H9 (cell line): ENCODE results near the gene JARID2. TPM values are rescaled to one million over a fixed set of nuclear protein-coding genes. Genes with fewer than 3 reads are reported as not detected.

Experiments
- DNase-seq: peaks from one replicate; pipeline ENCODE4 v3.0.0-alpha.2; 2017
- H2AFZ ChIP-seq: one replicate; pipeline ENCODE4 v1.6.1; 2013; ENCODE audit warnings: mild to moderate bottlenecking, low read length, control low read depth, moderate library complexity
- H2AK5ac ChIP-seq: 2 replicates; pipeline ENCODE4 v1.6.1; 2013; ENCODE audit warnings: low read length, control low read depth, mixed read lengths; ENCODE audit not compliant: insufficient read length
- H2BK120ac ChIP-seq: one replicate; pipeline ENCODE4 v1.6.1; 2013; ENCODE audit warnings: low read depth, mild to moderate bottlenecking, low read length, control low read depth, inconsistent platforms; ENCODE audit not compliant: poor library complexity, severe bottlenecking
- H2BK12ac ChIP-seq: 2 replicates; pipeline ENCODE4 v1.6.1; 2013; ENCODE audit warnings: low read length, control low read depth, mixed read lengths, low read depth; ENCODE audit not compliant: insufficient read length
- H2BK15ac ChIP-seq: 2 replicates; pipeline ENCODE4 v1.6.1; 2013; ENCODE audit warnings: low read depth, low read length, control low read depth
- H2BK20ac ChIP-seq: one replicate; pipeline ENCODE4 v1.6.1; 2013; ENCODE audit warnings: low read depth, mild to moderate bottlenecking, low read length, control low read depth, inconsistent platforms; ENCODE audit not compliant: poor library complexity, severe bottlenecking
- H2BK5ac ChIP-seq: 2 replicates; pipeline ENCODE4 v1.6.1; 2013; ENCODE audit warnings: low read length, control low read depth, mixed read lengths; ENCODE audit not compliant: insufficient read length
- H3K14ac ChIP-seq: 2 replicates; pipeline ENCODE4 v1.6.1; 2013; ENCODE audit warnings: low read length, control low read depth; ENCODE audit not compliant: insufficient read depth
- H3K18ac ChIP-seq: 2 replicates; pipeline ENCODE4 v1.6.1; 2013; ENCODE audit warnings: low read depth, mild to moderate bottlenecking, mixed read lengths, low read length, control low read depth; ENCODE audit not compliant: insufficient read length
- H3K23ac ChIP-seq: 2 replicates; pipeline ENCODE4 v1.6.1; 2013; ENCODE audit warnings: low read length, control low read depth, mixed read lengths, low read depth; ENCODE audit not compliant: insufficient read length
- H3K23me2 ChIP-seq: 2 replicates; pipeline ENCODE4 v1.6.1; 2013; ENCODE audit warnings: low read depth, mild to moderate bottlenecking, mixed read lengths, low read length, control low read depth; ENCODE audit not compliant: insufficient read length, poor library complexity, severe bottlenecking
- H3K27ac ChIP-seq: 2 replicates; pipeline ENCODE4 v1.5.1; 2013; ENCODE audit warnings: low read length, control low read depth, mixed read lengths, low read depth; ENCODE audit not compliant: insufficient read length
- H3K27me3 ChIP-seq: 2 replicates; pipeline ENCODE4 v1.6.1; 2013; ENCODE audit warnings: low read length, control low read depth, inconsistent platforms; ENCODE audit not compliant: insufficient read depth
- H3K4ac ChIP-seq: 2 replicates; pipeline ENCODE4 v1.6.1; 2013; ENCODE audit warnings: low read depth, mild to moderate bottlenecking, control low read depth, inconsistent platforms, low read length, moderate library complexity
- H3K4me1 ChIP-seq: 2 replicates; pipeline ENCODE4 v1.6.1; 2013; ENCODE audit warnings: low read length, control low read depth, inconsistent platforms; ENCODE audit not compliant: insufficient read depth
- H3K4me2 ChIP-seq: 2 replicates; pipeline ENCODE4 v1.6.1; 2013; ENCODE audit warnings: low read length, control low read depth, mixed read lengths; ENCODE audit not compliant: insufficient read length, insufficient read depth
- H3K56ac ChIP-seq: 2 replicates; pipeline ENCODE4 v1.6.1; 2013; ENCODE audit warnings: low read depth, mild to moderate bottlenecking, mixed read lengths, low read length, control low read depth; ENCODE audit not compliant: insufficient read length
- H3K79me1 ChIP-seq: 2 replicates; pipeline ENCODE4 v1.6.1; 2013; ENCODE audit warnings: low read depth, mild to moderate bottlenecking, moderate library complexity, low read length, control low read depth, inconsistent platforms; ENCODE audit not compliant: insufficient read depth, poor library complexity, severe bottlenecking
- H3K79me2 ChIP-seq: 2 replicates; pipeline ENCODE4 v1.6.1; 2013; ENCODE audit warnings: low read length, control low read depth, inconsistent platforms; ENCODE audit not compliant: insufficient read depth
- H3K9ac ChIP-seq: 2 replicates; pipeline ENCODE4 v1.6.1; 2013; ENCODE audit warnings: low read length, control low read depth, mixed read lengths; ENCODE audit not compliant: insufficient read length; ENCODE audit errors: extremely low read depth
- H3K9me3 ChIP-seq: one replicate; pipeline ENCODE4 v1.6.1; 2013; ENCODE audit warnings: low read depth, low read length, inconsistent platforms; ENCODE audit not compliant: control insufficient read depth
- H3T11ph ChIP-seq: one replicate; pipeline ENCODE4 v1.6.1; 2013; ENCODE audit warnings: mild to moderate bottlenecking, low read length, control low read depth, inconsistent platforms
- H4K20me1 ChIP-seq: one replicate; pipeline ENCODE4 v1.6.1; 2013; ENCODE audit not compliant: control insufficient read depth, insufficient read length, insufficient read depth
- H4K5ac ChIP-seq: 2 replicates; pipeline ENCODE4 v1.6.1; 2013; ENCODE audit warnings: low read depth, mild to moderate bottlenecking, mixed read lengths, low read length, control low read depth; ENCODE audit not compliant: insufficient read length
- H4K8ac ChIP-seq: replicated peaks from 2 replicates; pipeline ENCODE4 v1.6.1; 2013; ENCODE audit warnings: low read length, control low read depth, mixed read lengths, low read depth; ENCODE audit not compliant: insufficient read length
- H4K91ac ChIP-seq: 2 replicates; pipeline ENCODE4 v1.6.1; 2013; ENCODE audit warnings: low read depth, mild to moderate bottlenecking, moderate library complexity, mixed read lengths, low read length, control low read depth; ENCODE audit not compliant: insufficient read length
- H3K27ac Mint-ChIP-seq, 3 experiments: 2 replicates in 2 of 3; 3 replicates in 1 of 3; pipeline ENCODE4 v1.8.0; 2020 to 2021; ENCODE audit warnings: mixed read lengths in 3 of 3, mild to moderate bottlenecking in 1 of 3, moderate library complexity in 1 of 3
- H3K27me3 Mint-ChIP-seq: 2 replicates; pipeline ENCODE4 v1.8.0; 2021; ENCODE audit warnings: low read depth, mild to moderate bottlenecking, moderate library complexity, mixed read lengths
- H3K36me3 Mint-ChIP-seq, 3 experiments: 2 replicates in 2 of 3; 3 replicates in 1 of 3; pipeline ENCODE4 v1.8.0; 2020 to 2021; ENCODE audit warnings: low read depth in 3 of 3, mixed read lengths in 3 of 3; ENCODE audit not compliant: insufficient read depth in 1 of 3
- H3K4me1 Mint-ChIP-seq, 2 experiments: 2 replicates each; pipeline ENCODE4 v1.8.0; 2020; ENCODE audit warnings: mixed read lengths in 2 of 2
- H3K4me3 Mint-ChIP-seq, 2 experiments: 2 replicates in 1 of 2; 3 replicates in 1 of 2; pipeline ENCODE4 v1.8.0; 2020 to 2021; ENCODE audit warnings: mild to moderate bottlenecking in 2 of 2, mixed read lengths in 2 of 2, moderate library complexity in 1 of 2
- H3K9me3 Mint-ChIP-seq, 2 experiments: 2 replicates in 1 of 2; 3 replicates in 1 of 2; pipeline ENCODE4 v1.8.0; 2020; ENCODE audit warnings: mild to moderate bottlenecking in 2 of 2, mixed read lengths in 2 of 2, moderate library complexity in 1 of 2
- WGBS: extraction: QIAGEN DNeasy Blood & Tissue Kit; methylation state at CpG from one replicate; pipeline ENCODE4 v1.1.7; 2013; ENCODE audit warnings: missing lambda C conversion rate, low lambda C conversion rate, mixed read lengths; ENCODE audit not compliant: insufficient read length; ENCODE audit errors: extremely low coverage; 5-methylcytosine and 5-hydroxymethylcytosine counted together
- total RNA-seq: library from RNA; stranded (reverse); gene quantifications from 2 replicates; pipeline ENCODE4 v1.2.1, GENCODE V29; 2021
- TF ChIP-seq, protein P1 (sequence below): fragments of 200-600 bp; sonication (generic); conservative IDR thresholded peaks from 3 replicates; pipeline ENCODE4 v1.8.0; 2021; ENCODE audit warnings: antibody characterized with exemption, mild to moderate bottlenecking

The JARID2 gene
- total RNA-seq, 1 experiment from 2014 or later, result 174 TPM

DNA sequence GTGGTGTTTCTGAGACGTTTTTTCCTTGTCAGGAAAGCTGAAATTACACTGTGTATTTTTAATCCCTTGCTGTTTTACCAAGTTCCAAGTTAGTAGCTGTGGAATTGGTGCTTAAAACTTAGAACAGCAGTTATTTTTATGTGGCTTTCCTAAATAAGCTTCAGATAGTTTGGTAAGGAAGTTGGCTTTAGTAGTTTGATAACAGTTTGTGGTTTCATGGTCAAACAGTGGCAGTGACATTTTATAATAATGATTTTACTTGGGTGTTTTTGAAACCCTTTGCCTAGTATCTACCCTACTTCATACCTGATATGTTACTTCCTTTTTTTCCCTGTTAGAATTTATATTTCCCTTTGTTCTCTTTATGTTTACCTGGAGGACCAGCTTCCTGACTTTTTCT lies 164.9 kb downstream of the JARID2 start:
- H4K20me1 ChIP-seq, result no peaks in the 10 kb centered on the region
- H3K27me3 ChIP-seq, result no peaks in the 10 kb centered on the region
- no peak overlapping the region for H3K9ac ChIP-seq
- no peak overlapping the region for H3K27ac ChIP-seq
- no peak overlapping the region for H3K4ac ChIP-seq
- no peak overlapping the region for H4K5ac ChIP-seq
- no peak overlapping the region for H3T11ph ChIP-seq
- no peak overlapping the region for H3K14ac ChIP-seq
- Mint-ChIP-seq H3K9me3 (peaks cover 9 to 16% of the 10 kb centered on the region in 2 experiments), H3K4me3 (no peak overlapping the region), H3K36me3 (peaks cover 40 to 49% (median 48%) of the 10 kb centered on the region in 3 experiments), H3K27ac (peak overlapping the region in 1 of 3 experiments; percentile 69; a peak in 2 of 7 replicates), H3K4me1 (peaks cover 72 to 74% of the 10 kb centered on the region in 2 experiments), H3K27me3 (no peaks in the 10 kb centered on the region; the same call in 1 of the 2 replicates)
- no peak overlapping the region for H4K91ac ChIP-seq
- no peak overlapping the region for H3K56ac ChIP-seq
- H3K23ac ChIP-seq, result no peak overlapping the region
- no peak overlapping the region for H2BK120ac ChIP-seq
- H3K18ac ChIP-seq, result no peak overlapping the region
- TF ChIP-seq, protein P1, sequence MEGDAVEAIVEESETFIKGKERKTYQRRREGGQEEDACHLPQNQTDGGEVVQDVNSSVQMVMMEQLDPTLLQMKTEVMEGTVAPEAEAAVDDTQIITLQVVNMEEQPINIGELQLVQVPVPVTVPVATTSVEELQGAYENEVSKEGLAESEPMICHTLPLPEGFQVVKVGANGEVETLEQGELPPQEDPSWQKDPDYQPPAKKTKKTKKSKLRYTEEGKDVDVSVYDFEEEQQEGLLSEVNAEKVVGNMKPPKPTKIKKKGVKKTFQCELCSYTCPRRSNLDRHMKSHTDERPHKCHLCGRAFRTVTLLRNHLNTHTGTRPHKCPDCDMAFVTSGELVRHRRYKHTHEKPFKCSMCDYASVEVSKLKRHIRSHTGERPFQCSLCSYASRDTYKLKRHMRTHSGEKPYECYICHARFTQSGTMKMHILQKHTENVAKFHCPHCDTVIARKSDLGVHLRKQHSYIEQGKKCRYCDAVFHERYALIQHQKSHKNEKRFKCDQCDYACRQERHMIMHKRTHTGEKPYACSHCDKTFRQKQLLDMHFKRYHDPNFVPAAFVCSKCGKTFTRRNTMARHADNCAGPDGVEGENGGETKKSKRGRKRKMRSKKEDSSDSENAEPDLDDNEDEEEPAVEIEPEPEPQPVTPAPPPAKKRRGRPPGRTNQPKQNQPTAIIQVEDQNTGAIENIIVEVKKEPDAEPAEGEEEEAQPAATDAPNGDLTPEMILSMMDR, result no peak
- no peak overlapping the region for H2BK12ac ChIP-seq
- no peak overlapping the region for H2BK5ac ChIP-seq
- no CpG with 5 or more reads among the region's 1 CpG for WGBS
- no peak overlapping the region for H3K4me2 ChIP-seq
- peaks cover 3% of the 10 kb centered on the region for H3K4me1 ChIP-seq
- H2AK5ac ChIP-seq, result no peak overlapping the region
- H3K79me2 ChIP-seq, result peaks cover 82% of the 10 kb centered on the region
- H3K9me3 ChIP-seq, result no peaks in the 10 kb centered on the region
- peaks cover 2% of the 10 kb centered on the region for H3K79me1 ChIP-seq
- DNase-seq, result no peak
- H4K8ac ChIP-seq, result no peak overlapping the region
- no peaks in the 10 kb centered on the region for H3K23me2 ChIP-seq
- no peak overlapping the region for H2BK15ac ChIP-seq
- H2BK20ac ChIP-seq, result no peak overlapping the region
- H2AFZ ChIP-seq, result no peak overlapping the region
